NCI-H146 treated with DMSO at 0.1 percent for 48 hours (cell line): ENCODE results near the gene ASPHD2.
A peak's percentile ranks its signal among the peaks of the same experiment; 100 is the strongest.

Source experiments
- DNase-seq: peaks from one replicate; lab custom pipeline; 2025; ENCODE audit not compliant: unreplicated experiment; lab: John Stamatoyannopoulos, UW

The ASPHD2 gene

DNA sequence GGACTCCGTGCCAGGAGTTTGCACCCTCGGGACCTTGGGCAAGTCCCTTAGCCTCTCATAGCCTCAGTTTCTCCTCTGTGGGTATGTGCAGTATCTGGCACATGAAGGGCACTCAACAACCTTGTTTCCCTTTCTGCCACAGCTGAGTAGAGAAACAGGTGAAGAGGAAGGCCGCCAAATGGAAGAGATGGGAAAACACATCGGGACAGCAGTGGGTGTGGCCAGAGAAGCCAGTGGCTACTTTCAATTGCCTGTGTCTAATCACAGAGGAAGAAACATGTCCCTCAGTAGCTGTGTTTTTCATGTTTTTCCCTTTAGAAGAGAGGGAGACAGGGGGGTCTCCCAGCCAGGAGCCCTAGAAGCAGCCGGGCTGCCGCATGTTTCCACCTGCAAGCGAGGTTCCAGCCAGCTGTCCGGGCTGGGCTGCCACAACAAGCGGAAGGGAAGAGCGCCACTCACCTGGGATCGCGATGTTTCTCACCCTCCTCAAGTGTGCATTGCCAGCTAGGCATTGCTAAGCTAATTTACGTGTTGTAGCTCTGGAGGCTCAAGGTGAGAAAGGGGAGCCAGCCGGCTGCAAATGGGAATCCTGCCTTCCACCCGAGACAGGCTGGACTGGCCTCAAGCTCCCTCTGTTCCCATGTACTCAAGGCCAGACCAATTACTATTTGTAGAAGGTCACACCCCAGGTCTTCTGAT is 16.7 kb downstream of the ASPHD2 start:
- DNase-seq, result no peak

DNA sequence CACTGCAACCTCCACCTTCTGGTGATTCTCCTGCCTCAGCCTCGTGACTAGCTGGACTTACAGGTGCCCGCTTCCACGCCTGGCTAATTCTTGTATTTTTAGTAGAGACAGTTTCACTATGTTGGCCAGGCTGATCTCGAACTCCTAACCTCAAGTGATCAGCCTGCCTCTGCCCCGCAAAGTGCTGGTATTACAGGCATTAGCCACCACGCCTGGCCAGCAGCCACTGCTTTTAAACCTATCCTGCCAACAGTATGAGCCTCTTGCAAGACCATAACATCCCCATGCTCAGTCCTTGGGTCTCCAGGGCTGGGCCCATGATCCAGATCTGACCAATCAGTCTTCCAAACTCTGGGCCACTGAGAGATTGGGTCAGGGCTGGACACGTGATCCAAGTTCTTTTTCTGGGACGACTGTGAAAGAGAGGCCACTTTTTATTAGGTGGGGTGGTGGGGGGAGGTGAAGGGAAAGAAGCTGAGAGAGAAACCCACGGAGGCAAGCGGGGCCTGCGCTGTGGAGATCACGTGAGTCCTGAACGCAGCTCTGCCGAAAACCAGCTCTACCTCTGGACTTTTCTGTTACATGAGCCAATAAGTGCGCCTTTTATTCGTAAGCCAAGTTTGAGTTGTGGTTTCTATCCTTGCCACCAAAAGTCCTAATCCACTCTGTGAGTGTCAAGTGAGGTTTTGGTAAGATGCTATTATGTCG is 17.9 kb downstream of the ASPHD2 start:
- no peak for DNase-seq

DNA sequence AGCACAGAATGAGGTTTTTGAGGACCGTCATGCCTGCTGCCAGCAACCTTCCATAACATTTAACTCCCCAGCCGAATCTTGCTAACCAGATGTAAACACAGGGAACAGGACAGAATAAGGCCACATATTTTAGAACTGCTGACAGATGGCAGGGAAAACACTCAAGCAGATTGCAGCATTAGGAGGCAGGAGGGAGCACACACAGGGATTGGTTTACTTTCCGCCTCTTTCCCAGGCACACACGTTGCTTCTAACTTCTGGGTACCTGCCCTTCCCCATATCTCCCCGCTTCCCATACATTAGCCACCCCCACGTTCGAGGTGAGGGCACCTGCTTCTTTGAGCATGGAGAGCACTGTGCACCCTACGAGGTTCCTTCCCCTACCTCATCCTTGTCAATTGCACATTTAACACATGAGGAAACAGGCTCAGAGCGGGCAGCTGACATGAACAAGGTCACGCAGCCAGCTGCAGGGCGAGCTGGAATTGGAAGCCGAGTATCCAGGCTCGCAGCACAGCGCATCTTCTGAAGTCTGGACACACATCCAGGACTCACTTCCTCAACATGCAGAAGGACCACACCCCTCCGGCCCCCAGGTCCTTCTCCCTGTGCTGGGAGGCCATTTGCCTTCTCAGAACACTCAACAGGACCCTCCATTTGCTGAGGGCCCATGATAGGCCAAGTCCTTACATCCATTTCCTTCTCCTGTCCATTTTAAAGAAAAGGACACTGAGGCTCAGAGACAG is 18.7 kb downstream of the ASPHD2 start:
- no peak for DNase-seq

DNA sequence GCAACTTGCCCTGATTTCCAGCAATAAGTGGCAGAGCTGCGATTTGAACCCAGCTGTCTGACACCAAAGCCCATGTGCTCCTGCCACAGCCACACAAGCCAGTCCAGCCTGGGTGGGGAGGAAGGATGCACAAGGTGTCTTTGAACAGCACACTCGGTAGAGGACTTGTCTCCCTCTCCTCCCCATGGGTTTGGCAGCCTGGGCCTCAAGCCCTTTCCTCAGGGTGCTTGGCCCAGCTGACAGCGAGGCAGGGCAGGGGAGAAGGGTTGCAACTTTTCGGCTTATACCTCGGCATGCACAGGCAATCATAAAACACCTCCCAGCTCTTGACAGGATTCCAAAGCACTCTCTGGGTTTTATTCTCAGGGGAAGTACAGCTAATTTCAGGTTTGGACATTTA is 19.3 kb downstream of the ASPHD2 start:
- no peak for DNase-seq

DNA sequence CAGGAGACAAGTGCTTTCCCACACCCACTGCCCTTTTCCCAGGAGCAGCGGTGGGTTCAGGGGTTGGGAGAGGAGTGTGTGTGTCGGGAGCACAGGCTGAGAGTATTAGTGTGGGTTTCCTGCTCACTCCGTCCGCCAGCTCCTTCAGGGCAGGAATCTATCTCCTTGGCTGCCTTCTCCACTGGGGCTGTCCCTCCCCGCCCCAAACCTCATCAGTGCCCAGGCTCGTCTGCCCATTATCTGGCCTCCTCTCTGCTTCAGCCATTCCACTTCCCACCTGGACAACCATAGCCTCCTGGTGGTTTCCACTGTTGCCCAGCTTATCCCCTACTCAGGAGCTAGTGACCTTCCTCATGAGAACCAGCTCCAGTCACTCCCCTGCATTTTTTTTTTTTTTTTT is 19.9 kb downstream of the ASPHD2 start:
- DNase-seq, result no peak

DNA sequence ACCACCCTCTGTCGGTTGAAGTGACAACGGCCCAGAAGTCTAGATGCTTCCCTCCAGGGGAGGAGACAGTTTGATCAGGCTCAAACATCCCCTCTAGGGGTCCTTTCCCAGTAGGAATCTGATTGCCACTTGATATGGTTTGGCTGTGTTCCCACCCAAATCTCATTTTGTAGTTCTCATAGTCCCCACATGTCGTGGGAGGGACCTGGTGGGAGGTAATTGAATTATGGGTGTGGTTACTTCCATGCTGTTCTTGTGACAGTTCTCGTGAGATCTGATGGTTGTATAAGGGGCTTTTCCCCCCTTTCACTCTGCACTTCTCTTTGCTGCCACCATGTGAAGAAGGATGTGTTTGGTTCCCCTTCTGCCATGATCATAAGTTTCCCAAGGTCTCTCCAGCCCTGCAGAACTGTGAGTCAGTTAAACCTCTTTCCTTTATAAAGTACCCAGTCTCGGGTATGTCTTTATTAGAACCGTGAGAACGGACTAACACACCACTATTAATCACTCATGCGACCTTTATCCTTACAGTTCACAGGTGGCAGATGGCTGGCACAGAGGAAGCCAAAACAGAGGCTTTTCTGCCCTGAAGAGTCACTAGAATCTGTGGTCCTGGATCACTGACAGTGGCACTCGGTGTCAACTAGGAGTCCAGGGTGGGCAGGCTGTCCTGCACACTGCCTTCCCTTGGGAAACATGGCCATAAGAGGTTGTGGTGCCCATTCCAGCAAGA is 21.6 kb downstream of the ASPHD2 start:
- no peak for DNase-seq

DNA sequence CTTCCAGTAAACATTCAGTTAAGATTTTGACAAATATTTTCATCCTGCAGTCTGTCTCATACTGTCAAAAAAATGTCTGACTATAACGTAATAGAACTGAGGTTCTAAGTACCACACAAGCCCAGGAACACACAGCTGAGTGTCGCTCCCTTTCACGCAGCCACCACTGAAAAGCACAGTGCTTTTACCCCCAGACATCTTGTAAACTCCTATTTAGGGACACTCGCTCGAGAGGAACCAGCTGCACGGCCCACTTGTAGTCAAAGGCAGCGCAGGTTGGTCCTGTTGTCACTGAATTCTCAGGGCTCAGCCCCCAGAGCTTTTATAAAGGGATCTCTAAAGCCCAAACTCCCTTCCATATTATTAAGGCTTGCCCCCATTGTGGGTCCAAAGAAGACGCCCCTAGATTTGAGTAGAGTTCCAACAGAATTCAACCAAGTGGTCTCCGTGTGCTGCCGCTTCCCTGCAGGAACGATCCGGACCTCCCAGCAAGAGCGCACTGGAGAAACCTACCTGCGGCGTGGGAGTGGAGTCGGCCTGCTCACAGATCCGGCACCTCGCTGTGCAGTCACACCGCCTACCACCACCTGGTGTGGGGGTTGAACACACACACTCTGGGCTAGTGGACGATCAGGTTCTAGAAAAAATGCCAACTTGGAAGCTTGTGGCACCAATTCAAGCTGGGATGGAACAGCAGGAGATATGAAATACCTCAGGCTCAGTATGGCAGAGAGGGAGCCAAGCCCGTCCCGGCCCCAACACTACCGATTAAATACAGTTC is 23.4 kb downstream of the ASPHD2 start:
- no peak for DNase-seq

DNA sequence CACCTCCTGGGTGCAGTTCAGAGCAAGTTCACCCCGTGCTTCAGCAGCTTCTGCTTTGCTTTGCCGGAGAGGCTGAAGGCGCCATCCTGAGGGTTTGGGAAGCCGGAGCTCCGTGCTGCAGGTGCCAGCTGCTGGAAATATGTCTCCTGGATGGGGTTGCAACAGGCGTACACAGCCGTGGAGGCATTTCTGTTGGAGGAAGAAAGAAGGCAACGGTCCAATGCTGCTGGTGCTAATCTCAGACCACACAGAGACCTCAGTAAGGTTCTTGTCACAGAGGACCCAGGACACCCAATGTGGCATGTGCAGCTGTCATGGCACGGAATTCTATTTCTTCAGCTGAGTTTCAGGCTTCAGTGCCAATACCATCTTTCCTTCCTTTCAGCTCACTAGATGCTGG is 24.2 kb downstream of the ASPHD2 start:
- no peak for DNase-seq

DNA sequence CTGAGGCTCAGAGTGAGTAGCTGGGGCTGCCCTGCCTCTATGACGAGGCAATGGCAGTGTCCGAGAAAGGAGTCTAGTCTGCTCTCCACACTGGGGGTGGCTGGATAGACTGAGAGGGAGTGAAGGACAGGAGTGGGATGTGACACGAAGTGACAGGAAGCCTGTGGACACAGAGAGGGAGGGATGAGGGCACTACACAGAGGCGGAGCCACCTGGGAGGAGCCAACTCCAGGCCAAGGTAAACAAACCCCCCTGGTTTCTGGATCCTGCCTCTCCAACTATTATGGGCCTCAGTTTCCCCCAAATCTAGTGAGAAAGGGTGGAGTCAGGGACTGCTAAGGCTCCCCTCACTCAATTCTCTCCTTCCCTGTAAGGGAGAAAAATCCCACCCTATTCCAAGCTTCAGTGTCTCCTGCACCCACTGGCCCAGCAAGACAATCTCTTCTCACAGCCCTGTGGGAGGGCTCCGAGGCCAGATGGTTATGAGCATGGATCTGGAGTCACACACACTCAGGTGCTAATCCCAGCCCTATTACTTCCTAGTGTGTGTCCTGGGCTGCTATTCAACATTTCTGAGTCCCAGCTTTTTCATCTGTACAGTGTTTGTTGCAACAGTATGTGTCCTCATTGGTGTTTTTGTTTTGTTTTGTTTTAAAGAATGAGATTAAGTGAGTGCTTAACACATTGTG is 24.9 kb downstream of the ASPHD2 start:
- DNase-seq, result no peak

DNA sequence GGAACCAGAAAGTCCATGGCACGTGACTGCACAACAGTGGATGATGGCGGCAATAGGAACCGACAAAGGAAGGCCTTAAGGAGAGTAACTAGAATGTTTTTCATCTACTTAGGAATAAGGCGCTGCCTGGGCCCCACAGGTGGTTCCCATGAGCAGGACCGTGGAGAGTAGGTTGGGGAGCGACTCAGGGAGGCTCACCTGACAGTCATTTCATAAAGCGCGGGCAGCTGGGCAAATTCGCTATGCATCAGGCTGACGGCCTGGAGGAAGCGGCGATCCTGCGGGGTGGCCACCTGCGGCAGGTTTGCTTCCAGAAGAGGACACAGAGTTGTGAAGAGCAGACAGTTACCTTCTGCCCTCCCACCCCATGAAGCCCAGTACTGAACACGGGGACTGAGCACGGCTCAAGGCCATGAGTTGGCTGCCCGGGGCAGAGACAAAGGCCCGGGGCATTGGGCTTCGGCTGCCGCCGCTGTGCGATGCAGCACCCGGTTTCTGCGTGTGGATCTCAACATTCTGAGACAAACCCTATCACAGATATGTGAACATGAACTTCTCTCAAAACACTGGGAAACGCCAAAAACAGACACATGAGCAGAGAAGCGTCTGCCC is 28.7 kb downstream of the ASPHD2 start:
- no peak for DNase-seq

DNA sequence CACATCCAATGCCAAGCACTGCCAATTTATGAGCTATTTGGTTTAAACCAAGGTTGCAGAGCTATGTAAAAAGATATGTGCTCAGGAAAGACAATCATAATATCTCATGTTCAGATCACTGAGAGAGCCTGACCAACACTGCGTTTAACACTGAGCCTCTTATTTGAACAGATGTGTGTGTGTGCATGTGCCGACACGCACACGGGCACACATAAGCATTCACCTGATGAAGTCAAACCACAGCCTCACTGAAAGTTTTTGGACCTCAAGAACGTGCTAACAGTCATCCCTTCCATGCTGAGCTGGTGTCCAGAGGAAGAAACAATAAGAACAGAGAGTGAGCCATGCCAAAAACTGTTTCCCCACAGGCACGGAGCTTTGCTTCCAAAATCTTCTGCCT is 31.1 kb downstream of the ASPHD2 start:
- no peak for DNase-seq

DNA sequence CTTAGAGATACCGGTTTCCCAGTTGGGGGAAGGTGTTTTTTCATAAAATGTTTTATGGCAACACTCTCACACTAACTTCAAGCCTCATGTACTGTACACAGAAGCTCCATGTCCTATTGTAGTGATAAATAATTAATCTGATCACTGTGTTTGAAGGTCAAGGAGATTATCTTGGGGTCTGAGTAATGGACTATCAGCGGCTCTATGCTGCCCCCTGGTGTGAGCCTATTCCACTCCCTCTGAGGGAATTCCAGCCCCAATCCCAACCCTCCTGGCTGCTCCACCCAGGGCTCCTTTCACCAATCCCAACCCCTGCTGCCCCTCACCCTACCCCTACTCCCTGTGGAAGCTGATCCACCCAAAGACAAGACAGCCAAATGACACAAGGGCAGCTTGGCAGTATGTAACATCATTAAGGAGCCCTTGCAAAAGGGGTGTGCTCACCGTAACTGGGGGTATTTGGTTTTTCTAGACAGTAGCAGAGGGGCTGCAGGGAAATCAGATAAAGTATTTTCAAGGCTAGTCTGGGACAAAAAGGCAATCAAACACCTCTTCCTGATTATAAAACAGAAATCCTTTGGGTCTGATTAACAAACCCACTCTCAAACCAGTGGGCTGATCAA is 32.2 kb downstream of the ASPHD2 start:
- DNase-seq, result peak; percentile 2

DNA sequence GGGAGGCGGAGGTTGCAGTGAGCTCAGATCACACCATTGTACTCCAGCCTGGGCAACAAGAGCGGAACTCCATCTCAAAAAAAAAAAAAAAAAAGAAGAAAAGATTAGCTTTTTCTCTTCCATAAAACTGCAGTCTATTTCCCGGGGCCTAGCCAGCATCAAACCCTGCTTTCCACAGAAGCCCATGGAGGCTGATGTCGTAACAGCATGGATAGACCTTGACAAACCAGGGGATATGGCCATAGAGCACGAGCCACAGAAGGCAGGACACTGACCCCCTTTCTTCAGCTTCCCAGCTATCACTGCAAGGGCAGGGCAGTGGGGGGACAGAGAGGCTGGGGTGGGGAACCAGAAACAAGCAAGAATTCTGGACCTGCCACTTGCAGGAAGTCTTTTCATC is 33.0 kb downstream of the ASPHD2 start:
- DNase-seq, result no peak

DNA sequence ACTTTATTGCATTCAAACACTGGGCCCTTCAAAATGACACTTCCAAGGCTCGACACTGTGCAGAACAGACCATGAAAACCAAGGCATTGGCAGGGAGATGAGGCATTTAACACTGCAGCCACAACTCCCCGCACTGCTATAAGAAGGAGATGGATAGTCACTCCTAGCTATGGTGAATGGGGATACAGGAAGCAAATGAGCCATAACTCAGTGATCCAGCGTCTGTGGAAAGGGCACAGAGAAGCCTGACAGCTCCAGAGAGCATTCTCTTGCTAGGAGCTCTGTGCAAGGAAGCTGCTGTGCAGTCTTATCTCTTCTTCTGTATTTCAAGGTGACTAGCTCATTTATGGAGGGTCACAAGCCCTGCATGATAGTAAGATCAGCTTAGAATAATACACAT is 33.6 kb downstream of the ASPHD2 start:
- no peak for DNase-seq

DNA sequence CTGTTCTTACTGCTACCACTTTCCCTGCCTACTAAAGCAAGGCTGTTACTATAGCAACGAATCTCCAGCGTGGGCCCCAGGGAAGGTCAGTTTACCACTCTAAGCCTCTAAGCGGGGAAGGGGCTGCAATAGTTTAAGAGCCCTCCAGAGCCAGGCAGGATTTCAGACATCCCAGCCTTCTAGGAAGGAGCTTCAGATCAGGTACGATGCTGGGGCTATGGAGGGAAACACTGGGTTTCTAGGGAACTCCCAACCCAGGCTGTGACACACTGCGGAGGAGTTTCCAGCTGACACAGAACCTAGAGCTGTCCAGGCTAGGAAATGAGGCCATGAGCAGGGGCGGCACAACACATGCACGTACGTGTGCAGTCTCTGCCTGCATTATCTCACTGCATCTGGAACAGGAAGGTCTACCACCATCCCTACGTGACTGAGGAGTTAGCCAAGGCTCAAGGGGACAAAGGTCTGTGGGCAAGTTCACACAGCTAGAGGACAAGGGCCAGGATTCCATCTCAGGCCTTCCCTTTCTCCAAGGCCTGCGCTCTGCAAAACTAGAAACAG is 34.1 kb downstream of the ASPHD2 start:
- DNase-seq, result no peak

DNA sequence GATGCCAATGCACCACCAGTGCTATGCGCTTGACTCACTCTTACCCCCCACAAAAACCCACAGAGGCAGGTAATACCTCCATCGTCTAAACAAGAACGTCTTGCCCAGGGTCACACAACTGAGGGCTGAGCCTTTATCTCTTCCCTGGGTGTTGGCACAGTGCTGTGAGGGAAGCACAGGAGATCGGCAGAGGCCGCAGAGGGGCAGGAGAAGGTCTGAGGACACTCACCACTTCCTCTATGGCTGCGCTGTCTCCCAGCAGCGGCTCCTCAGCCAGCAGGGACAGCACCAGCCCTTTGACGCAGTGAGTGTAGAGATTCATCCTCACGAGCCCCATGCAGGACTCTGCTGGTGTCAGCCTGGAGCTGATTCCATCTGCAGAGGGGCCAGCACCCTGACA is 34.6 kb downstream of the ASPHD2 start:
- DNase-seq, result no peak

DNA sequence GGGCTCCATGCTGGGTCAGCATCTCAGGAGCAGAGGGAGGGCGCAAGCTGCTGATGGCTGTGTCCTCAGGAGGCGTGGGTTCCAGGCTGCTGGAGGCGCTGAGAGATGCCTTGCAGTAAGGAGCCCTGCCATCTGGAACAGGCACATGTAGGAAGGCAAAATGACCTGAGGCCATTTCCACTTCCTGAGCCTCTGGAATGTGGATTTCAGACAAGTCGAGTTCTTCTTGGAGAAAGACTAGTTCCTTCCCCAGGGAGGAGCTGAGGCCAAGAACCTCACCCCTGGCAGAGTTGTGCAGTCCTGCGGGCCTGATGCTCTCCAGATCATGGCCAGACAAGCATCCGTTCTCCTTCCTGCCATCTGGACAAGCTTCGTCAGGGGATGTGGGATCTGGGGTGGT is 35.3 kb downstream of the ASPHD2 start:
- no peak for DNase-seq

DNA sequence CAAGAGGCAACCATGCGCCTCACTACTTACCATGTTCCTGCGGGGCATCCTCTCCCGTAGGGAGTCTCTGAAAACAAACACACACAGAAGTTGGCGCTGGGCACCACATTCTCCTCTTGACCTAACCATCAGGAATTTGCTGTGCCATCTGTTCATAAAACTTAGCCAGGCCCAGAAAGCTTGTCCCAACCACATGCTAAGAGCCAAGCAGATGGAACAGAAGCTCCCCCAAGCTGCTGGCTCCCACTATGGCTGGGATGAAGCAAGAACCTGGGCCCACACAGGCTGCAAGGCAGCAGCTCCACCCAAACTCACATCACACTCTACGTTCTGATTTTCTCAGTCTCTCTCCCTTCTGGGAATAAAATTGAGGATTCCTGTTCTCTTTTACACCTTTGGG is 37.1 kb downstream of the ASPHD2 start:
- no peak for DNase-seq

DNA sequence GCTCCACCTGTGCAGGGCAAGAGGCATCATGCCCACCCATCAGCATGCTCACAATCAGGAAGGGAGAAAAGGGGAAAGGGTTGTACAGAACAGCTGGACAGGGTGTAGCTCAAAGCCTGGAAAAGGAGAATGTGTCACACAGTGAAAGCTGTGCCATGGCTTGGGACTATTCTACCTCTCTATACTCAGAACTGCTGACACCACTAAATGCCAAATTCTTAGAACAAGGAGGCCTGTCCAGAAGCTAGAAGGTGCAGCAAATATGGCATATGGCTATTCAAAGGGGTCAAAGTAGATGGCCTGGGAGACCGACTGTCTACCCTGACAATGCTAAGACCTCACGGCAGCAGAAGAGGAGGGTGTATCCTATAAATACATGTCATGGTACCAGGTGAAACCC is 41.7 kb downstream of the ASPHD2 start:
- DNase-seq, result no peak
